ENCODE measurements around the gene TFEB. TPM values are rescaled to one million over a fixed set of nuclear protein-coding genes. Genes with fewer than 3 reads are reported as not detected.

TFEB gene
- total and polyA plus RNA-seq, 10 of the 15 experiments (the other 5 are each of a cell fraction or from before 2014, with no cell fraction given), result 0.84 to 108 (median 60.8) TPM

DNA sequence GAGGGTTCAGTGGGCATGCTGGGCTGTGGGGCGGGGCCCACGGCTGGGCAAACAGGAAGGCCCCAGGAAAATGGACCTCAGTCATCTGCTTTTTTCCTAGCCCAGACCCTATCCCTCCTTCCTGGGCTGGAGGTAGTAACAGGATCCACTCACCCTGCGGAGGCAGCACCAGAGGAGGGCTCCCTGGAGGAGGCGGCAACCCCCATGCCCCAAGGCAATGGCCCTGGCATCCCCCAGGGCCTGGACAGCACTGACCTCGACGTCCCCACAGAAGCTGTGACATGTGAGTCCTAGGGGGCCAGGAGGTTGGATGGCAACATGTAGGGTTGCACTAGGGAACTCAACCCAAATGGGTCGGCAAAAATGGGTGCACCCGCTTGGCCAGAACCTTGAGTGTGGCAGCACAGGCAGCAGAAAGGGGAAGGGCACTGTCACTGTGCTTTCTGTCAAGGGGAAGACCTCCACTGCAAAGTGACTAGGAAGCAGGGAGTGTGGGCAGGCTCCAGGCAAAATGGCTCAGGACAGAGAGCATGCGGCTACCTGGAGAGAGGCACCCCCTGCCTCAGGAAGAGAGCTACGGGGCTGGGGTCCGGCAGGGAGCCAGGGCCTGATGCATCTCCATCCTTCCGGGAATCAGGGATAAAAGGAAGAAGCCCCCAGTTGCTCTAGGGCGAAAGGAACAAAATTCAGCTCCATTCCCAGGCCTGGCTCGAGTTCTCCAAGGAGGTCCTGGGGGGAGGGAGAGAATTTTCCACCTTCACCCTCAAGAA, 89.2 kb downstream of the TFEB start:
- Histone ChIP-seq H3K36me3 (ENCODE audit: control insufficient read depth in 2 of 2, insufficient read depth in 2 of 2, low read length in 1 of 2) (no peaks in the 10 kb centered on the region), H3K9me3 (replicated peaks; ENCODE audit: control insufficient read depth, insufficient read depth, low read length) (no peaks in the 10 kb centered on the region), H3K79me2 (ENCODE audit: control insufficient read depth, insufficient read depth, low read length) (no peaks in the 10 kb centered on the region), H3K4me3 (no peak overlapping the region), H2AFZ (ENCODE audit: control insufficient read depth, low read depth, low read length) (no peak overlapping the region), H3K27ac (ENCODE audit: control insufficient read depth, insufficient read depth) (no peak overlapping the region), H3K4me2 (ENCODE audit: control insufficient read depth, insufficient read depth) (no peak overlapping the region), H3K27me3 (replicated peaks in 1 of 2; ENCODE audit: control insufficient read depth in 2 of 2, insufficient read depth in 2 of 2, low read length in 1 of 2) (peaks cover 0 to 3% of the 10 kb centered on the region in 2 experiments; a peak in 3 of 4 replicates), H3K4me1 (ENCODE audit: control insufficient read depth, insufficient read depth, low read length) (no peaks in the 10 kb centered on the region), H4K20me1 (ENCODE audit: control insufficient read depth, insufficient read depth) (no peaks in the 10 kb centered on the region), H3K9ac (ENCODE audit: control insufficient read depth, insufficient read depth, low read length) (no peak overlapping the region)
- WGBS (ENCODE audit: insufficient coverage, insufficient replicate concordance, low lambda C conversion rate, missing lambda C conversion rate), result 33% methylated on average over 14 of the region's 14 CpGs
- in situ Hi-C loops (cut with MboI), result no loop called here
- ChIA-PET CTCF (interaction anchor here (0.7 kb wide), 1 partner anchor 16 kb away, joined by 3 read pairs; no protein-coding TSS in a partner anchor), SMC1A (ENCODE audit: uncharacterized antibody, unreplicated experiment) (no interaction called here), POLR2A (no interaction called here), RAD21 (ENCODE audit: unreplicated experiment) (no interaction called here)
- DNase-seq (ENCODE audit: low read depth, low spot score), result no peak
- intact Hi-C loops (cut with micrococcal nuclease; ENCODE audit: unreplicated experiment), result no loop called here
- FAIRE-seq, result no peak
- no peak for ATAC-seq
- BruUV-seq (replicated peaks), result no TSS peak
- TF ChIP-seq STAT3 (IDR thresholded peaks at IDR 0.05; ENCODE audit: low read depth, low read length) (no peak), GATAD2B (conservative IDR thresholded peaks at IDR 0.05; ENCODE audit: low read depth) (no peak), EGR1 (IDR thresholded peaks at IDR 0.05; ENCODE audit: borderline replicate concordance in 1 of 2, low read depth in 2 of 2, low read length in 2 of 2) (no peak), HDGF (IDR thresholded peaks at IDR 0.05) (no peak), SPI1 (IDR thresholded peaks at IDR 0.05; ENCODE audit: borderline replicate concordance, insufficient read depth, low read depth, low read length) (no peak), MEF2A (IDR thresholded peaks at IDR 0.05; ENCODE audit: insufficient read depth, low read depth, low read length) (no peak), RUNX3 (IDR thresholded peaks at IDR 0.05; ENCODE audit: low read length) (no peak), MTA2 (IDR thresholded peaks at IDR 0.05; ENCODE audit: low read depth) (no peak), ZSCAN29 (IDR thresholded peaks at IDR 0.05) (no peak), SUZ12 (IDR thresholded peaks at IDR 0.05; ENCODE audit: unreplicated experiment) (no peak), CHD2 (IDR thresholded peaks at IDR 0.05; ENCODE audit: borderline replicate concordance, low read depth, low read length) (no peak), SUPT20H (IDR thresholded peaks at IDR 0.05; ENCODE audit: borderline replicate concordance, control insufficient read depth, low read depth, low read length) (no peak), EZH2 (IDR thresholded peaks at IDR 0.05; ENCODE audit: borderline replicate concordance, control insufficient read depth, low read depth, low read length) (no peak), ZNF207 (IDR thresholded peaks at IDR 0.05; ENCODE audit: borderline replicate concordance) (no peak), FOS (IDR thresholded peaks at IDR 0.05; ENCODE audit: borderline replicate concordance, extremely low read depth, insufficient read length) (no peak), JUND (IDR thresholded peaks at IDR 0.05; ENCODE audit: low read depth, low read length) (no peak), HDAC2 (IDR thresholded peaks at IDR 0.05) (no peak)
- TF ChIP-seq, protein P1, sequence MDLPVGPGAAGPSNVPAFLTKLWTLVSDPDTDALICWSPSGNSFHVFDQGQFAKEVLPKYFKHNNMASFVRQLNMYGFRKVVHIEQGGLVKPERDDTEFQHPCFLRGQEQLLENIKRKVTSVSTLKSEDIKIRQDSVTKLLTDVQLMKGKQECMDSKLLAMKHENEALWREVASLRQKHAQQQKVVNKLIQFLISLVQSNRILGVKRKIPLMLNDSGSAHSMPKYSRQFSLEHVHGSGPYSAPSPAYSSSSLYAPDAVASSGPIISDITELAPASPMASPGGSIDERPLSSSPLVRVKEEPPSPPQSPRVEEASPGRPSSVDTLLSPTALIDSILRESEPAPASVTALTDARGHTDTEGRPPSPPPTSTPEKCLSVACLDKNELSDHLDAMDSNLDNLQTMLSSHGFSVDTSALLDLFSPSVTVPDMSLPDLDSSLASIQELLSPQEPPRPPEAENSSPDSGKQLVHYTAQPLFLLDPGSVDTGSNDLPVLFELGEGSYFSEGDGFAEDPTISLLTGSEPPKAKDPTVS (IDR thresholded peaks at IDR 0.05; ENCODE audit: low read depth, low read length), result no peak
- TF ChIP-seq, protein P2, sequence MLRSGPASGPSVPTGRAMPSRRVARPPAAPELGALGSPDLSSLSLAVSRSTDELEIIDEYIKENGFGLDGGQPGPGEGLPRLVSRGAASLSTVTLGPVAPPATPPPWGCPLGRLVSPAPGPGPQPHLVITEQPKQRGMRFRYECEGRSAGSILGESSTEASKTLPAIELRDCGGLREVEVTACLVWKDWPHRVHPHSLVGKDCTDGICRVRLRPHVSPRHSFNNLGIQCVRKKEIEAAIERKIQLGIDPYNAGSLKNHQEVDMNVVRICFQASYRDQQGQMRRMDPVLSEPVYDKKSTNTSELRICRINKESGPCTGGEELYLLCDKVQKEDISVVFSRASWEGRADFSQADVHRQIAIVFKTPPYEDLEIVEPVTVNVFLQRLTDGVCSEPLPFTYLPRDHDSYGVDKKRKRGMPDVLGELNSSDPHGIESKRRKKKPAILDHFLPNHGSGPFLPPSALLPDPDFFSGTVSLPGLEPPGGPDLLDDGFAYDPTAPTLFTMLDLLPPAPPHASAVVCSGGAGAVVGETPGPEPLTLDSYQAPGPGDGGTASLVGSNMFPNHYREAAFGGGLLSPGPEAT (IDR thresholded peaks at IDR 0.05; ENCODE audit: low read depth), result no peak
- TF ChIP-seq, protein P3, sequence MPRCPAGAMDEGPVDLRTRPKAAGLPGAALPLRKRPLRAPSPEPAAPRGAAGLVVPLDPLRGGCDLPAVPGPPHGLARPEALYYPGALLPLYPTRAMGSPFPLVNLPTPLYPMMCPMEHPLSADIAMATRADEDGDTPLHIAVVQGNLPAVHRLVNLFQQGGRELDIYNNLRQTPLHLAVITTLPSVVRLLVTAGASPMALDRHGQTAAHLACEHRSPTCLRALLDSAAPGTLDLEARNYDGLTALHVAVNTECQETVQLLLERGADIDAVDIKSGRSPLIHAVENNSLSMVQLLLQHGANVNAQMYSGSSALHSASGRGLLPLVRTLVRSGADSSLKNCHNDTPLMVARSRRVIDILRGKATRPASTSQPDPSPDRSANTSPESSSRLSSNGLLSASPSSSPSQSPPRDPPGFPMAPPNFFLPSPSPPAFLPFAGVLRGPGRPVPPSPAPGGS (IDR thresholded peaks at IDR 0.05; ENCODE audit: borderline replicate concordance, insufficient read depth, low read depth, low read length, poor library complexity, severe bottlenecking), result no peak

Data from GM12878 (cell line).